Peyer's patch (tissue), 4 donors: ENCODE results near the gene PDSS2. TPM values are rescaled to one million over a fixed set of nuclear protein-coding genes. Genes with fewer than 3 reads are reported as not detected.

Experiments
- DNase-seq, 3 donors: peaks; one replicate each; pipeline ENCODE4 v3.0.0-alpha.2; 2017 to 2019
- H3K27ac ChIP-seq, 4 donors: fragments of 200-600 bp; sonication (generic); one replicate each; pipeline ENCODE4 v1.5.1; 2016 to 2019
- H3K27me3 ChIP-seq, 2 donors: fragments of 200-600 bp; sonication (generic); one replicate each; pipeline ENCODE4 v1.5.1; 2019
- H3K36me3 ChIP-seq, 3 donors: fragments of 200-600 bp; sonication (generic); one replicate each; pipeline ENCODE4 v1.5.1; 2016 to 2019
- H3K4me1 ChIP-seq, 4 donors: fragments of 200-600 bp; sonication (generic); one replicate each; pipeline ENCODE4 v1.5.1; 2016 to 2019
- H3K4me3 ChIP-seq, 4 donors: fragments of 200-600 bp; sonication (generic); 1 replicate in 3 of 4; 2 replicates in 1 of 4; pipeline ENCODE4 v1.5.1; 2016 to 2019; ENCODE audit warnings: mild to moderate bottlenecking in 1 of 4
- H3K9me3 ChIP-seq, 4 donors: fragments of 200-600 bp; sonication (generic); one replicate each; pipeline ENCODE4 v1.5.1; 2016 to 2019; ENCODE audit warnings: mild to moderate bottlenecking in 1 of 4
- POLR2A ChIP-seq, 2 donors: fragments of 450-650 bp; IDR thresholded peaks; one replicate each; pipeline ENCODE4 v1.5.1; 2017; ENCODE audit warnings: antibody characterized with exemption in 2 of 2, mild to moderate bottlenecking in 2 of 2, moderate library complexity in 2 of 2
- total RNA-seq, 4 donors: library from RNA; depleted of rRNA; stranded (reverse); fragments of >200 nt; gene quantifications; one replicate each; pipeline ENCODE4 v1.1.0, GENCODE V29; 2016
- TF ChIP-seq, protein P1 (sequence below), 6 experiments: fragments of 450-650 bp in 4 of 6; fragments of 200-600 bp in 2 of 6; sonication (generic) in 1 of 6; IDR thresholded peaks; one replicate each; pipeline ENCODE4 v1.5.1; 2017 to 2019; ENCODE audit warnings: antibody characterized with exemption in 6 of 6, mild to moderate bottlenecking in 3 of 6, moderate library complexity in 1 of 6

The PDSS2 gene
- total RNA-seq, 4 donors from 2014 or later: 9.5 to 16.5 (median 15.4) TPM

DNA sequence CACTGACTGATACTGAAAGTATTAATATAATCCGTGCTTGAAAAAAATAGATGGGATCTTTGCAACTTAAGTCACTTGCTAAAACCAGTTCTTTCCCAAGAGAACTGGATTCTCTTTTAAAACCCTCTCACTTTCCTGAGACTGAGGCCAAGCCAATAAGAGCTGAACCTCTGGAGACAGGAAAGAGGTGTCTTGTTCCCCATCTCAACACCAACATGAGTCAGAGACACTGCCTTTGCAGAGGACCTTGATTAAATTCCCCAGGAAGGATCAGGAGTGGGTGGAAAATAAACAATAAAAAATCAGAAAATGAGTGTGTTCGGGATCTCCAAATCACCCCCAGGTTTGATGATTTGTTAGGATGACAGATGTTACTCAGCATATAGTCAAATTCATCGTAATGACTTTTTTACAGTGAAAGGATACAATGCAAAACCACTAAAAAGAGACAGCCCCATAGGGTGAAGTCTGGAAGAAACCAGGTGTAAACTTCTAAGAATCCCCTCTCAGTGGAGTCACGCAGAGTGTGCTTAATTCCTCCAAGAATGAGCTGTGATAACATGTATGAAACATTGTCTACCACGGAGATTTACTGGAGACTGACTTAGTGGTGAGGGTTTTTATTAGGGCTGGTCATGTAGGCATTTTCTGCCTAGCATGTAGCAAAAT lies 221.2 kb downstream of the PDSS2 start:
- Histone ChIP-seq H3K4me1 (no peaks in the 10 kb centered on the region), H3K27ac (no peak overlapping the region), H3K27me3 (no peaks in the 10 kb centered on the region), H3K9me3 (no peaks in the 10 kb centered on the region), H3K4me3 (no peak overlapping the region), H3K36me3 (peaks cover 0 to 18% (median 0%) of the 10 kb centered on the region in 3 donors)
- DNase-seq: no peak
- no peak for TF ChIP-seq POLR2A (IDR thresholded peaks at IDR 0.05)
- TF ChIP-seq, protein P1, sequence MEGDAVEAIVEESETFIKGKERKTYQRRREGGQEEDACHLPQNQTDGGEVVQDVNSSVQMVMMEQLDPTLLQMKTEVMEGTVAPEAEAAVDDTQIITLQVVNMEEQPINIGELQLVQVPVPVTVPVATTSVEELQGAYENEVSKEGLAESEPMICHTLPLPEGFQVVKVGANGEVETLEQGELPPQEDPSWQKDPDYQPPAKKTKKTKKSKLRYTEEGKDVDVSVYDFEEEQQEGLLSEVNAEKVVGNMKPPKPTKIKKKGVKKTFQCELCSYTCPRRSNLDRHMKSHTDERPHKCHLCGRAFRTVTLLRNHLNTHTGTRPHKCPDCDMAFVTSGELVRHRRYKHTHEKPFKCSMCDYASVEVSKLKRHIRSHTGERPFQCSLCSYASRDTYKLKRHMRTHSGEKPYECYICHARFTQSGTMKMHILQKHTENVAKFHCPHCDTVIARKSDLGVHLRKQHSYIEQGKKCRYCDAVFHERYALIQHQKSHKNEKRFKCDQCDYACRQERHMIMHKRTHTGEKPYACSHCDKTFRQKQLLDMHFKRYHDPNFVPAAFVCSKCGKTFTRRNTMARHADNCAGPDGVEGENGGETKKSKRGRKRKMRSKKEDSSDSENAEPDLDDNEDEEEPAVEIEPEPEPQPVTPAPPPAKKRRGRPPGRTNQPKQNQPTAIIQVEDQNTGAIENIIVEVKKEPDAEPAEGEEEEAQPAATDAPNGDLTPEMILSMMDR (IDR thresholded peaks at IDR 0.05): no peak

DNA sequence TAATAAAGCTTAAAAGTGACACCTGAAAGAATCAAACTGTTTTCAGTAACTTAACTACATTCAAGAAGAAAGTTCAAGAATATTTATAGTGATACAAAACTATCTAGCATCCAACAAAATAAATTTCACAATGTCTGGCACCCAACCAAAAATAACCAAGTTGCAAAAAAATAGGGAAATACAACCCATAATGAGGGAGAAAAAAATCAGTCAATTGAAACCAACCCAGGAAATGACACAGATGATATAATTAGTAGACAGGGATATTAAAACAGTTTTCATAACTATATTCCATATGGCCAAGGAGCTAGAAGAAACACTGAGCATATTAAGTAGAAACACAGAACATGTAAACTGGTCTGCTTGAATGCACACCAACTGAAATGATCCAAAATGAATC lies 223.9 kb downstream of the PDSS2 start:
- no peaks in the 10 kb centered on the region for H3K27me3 ChIP-seq
- DNase-seq: no peak
- TF ChIP-seq, protein P1 (IDR thresholded peaks at IDR 0.05): no peak
- TF ChIP-seq POLR2A (IDR thresholded peaks at IDR 0.05): no peak

GRCh38 chr6:107235007-107235406 lies 224.4 kb downstream of the PDSS2 start:
- Histone ChIP-seq H3K27ac (no peak overlapping the region), H3K4me1 (no peaks in the 10 kb centered on the region), H3K4me3 (no peak overlapping the region), H3K27me3 (no peaks in the 10 kb centered on the region), H3K9me3 (no peaks in the 10 kb centered on the region), H3K36me3 (peaks cover 0 to 18% (median 0%) of the 10 kb centered on the region in 3 donors)
- TF ChIP-seq, protein P1 (IDR thresholded peaks at IDR 0.05): no peak
- TF ChIP-seq POLR2A (IDR thresholded peaks at IDR 0.05): no peak
- no peak for DNase-seq

More for the DNA sequence above, 223.9 kb downstream of the PDSS2 start:
- Histone ChIP-seq H3K4me3 (no peak overlapping the region), H3K4me1 (no peaks in the 10 kb centered on the region), H3K36me3 (peaks cover 0 to 18% (median 0%) of the 10 kb centered on the region in 3 donors), H3K9me3 (no peaks in the 10 kb centered on the region), H3K27ac (no peak overlapping the region)

- DNase-seq: no peak
- H3K4me1 ChIP-seq: no peaks in the 10 kb centered on the region
- TF ChIP-seq, protein P1 (IDR thresholded peaks at IDR 0.05): no peak
- no peak for TF ChIP-seq POLR2A (IDR thresholded peaks at IDR 0.05)
- no peaks in the 10 kb centered on the region for H3K27me3 ChIP-seq
- peaks cover 0 to 3% (median 0%) of the 10 kb centered on the region in 3 donors for H3K36me3 ChIP-seq
- no peaks in the 10 kb centered on the region for H3K9me3 ChIP-seq
- no peak overlapping the region for H3K27ac ChIP-seq
- H3K4me3 ChIP-seq: no peak overlapping the region
These were observed 228.1 kb downstream of the PDSS2 start for GRCh38 chr6:107231243-107231642.

GRCh38 chr6:107230448-107230847 lies 228.9 kb downstream of the PDSS2 start:
- TF ChIP-seq, protein P1 (IDR thresholded peaks at IDR 0.05): no peak
- no peak for TF ChIP-seq POLR2A (IDR thresholded peaks at IDR 0.05)
- Histone ChIP-seq H3K4me3 (no peak overlapping the region), H3K27me3 (no peaks in the 10 kb centered on the region), H3K36me3 (no peaks in the 10 kb centered on the region), H3K27ac (no peak overlapping the region), H3K4me1 (no peaks in the 10 kb centered on the region), H3K9me3 (no peaks in the 10 kb centered on the region)
- no peak for DNase-seq
